CD4-positive, alpha-beta T cell treated with Interleukin-10 for 1 hour (primary cell): Measurements from ENCODE around the gene CHN2.

ENCODE experiments used
- DNase-seq: peaks from one replicate; pipeline ENCODE4 v3.0.0-alpha.2; 2020

Gene CHN2

GRCh38 chr7:29288181-29289091 is 93.9 kb downstream of the CHN2 start:
- no peak for DNase-seq

GRCh38 chr7:29289156-29290021 is 94.8 kb downstream of the CHN2 start:
- DNase-seq = no peak

GRCh38 chr7:29290829-29291228 is 96.3 kb downstream of the CHN2 start:
- DNase-seq = no peak

- no peak for DNase-seq
Observed at GRCh38 chr7:29291723-29292618, 97.4 kb downstream of the CHN2 start.

GRCh38 chr7:29292886-29293658 is 98.5 kb downstream of the CHN2 start:
- DNase-seq = no peak

DNA sequence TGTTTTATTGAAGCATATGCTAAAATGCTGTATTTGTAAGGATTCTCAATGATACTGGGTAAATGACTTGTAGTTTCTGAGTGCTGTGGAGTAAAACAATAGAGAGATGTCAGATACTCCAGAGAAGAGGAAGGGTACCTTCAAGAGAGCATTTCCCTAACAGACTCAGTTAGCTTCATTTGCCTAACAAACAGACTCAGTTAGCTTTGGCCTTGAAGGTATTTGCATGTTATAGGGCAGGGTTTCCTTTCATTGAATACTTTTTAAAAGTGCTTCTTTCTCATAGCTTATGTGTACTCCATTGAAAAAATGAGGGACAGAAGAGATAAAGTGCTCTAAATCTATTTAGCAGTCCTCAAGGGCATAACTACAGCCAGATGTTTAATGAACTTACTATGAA is 101.8 kb downstream of the CHN2 start:
- DNase-seq = no peak

- no peak for DNase-seq
Observed at GRCh38 chr7:29297194-29297890, 102.8 kb downstream of the CHN2 start.

DNA sequence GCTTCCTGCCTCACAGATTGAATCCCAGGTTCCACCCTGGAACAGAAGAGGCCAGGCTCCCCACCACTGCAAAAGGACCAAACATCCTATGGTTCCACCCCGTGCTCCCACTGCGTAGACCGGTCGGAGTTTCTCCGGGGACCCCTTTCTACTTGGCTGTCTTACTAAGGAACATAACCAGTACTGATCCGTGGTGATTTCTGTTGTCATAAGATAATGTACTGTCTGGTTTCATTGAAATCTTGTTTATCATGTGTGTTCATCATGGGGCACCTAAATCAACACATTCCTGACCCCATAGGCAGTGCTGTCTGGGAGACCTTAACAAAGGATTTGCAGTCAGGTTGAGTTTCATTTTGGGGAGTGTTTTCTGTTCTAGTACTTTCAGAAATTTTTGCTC is 104.5 kb downstream of the CHN2 start:
- no peak for DNase-seq

- no peak for DNase-seq
Observed at GRCh38 chr7:29300026-29300480, 105.5 kb downstream of the CHN2 start.

GRCh38 chr7:29300649-29301048 is 106.1 kb downstream of the CHN2 start:
- no peak for DNase-seq

DNA sequence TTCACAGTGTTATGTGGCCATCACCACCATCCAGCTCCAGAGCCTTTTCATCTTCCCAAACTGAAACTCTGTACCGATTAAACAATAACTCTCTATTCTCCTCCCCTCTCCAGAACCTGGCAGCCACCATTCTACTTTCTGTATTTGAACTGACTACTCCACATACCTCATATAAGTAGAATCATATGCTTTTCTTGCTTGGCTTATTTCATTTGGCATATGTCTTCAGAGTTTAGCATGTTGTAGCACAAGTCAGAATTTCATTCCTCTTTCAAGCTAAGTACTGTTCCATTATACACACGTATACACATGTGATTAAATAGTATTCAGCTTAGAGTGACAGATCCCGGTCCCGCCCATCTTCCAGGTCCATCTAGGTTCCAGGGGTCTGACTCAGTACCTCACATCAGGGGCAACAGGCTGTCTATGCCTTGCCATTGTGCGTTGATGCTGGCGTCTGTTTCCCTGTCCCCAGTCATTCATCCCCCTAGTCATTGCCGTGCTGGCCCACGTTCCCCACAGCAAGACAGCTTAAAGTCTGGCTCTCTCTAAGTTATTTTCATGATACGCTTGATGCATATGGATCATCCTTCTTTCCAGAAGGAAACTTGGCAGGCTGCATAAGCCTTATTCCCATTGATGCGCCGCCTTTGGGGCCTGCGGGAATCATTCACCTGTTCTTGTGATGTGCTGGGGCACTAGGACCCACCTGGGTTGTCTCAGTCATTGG is 108.3 kb downstream of the CHN2 start:
- DNase-seq = no peak

DNA sequence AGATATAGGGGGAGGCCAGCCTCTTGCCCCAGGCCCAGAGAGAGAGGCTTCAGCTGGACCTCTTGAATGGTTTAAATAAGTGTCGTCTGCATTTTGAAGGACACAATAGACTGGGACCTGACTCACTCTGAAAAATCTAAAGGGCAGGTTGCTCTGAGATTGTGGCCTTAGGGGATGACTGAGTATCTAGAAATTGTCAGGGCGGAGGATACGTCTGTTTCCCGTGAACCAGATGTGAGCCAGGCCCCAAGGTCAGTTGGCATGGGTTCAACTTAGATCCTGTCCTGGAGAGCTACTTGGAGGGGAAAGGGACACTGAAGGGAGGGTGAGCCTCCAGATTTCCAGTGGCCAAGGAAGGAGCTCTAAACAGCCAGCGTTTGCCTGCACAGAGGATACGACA is 110.2 kb downstream of the CHN2 start:
- no peak for DNase-seq

DNA sequence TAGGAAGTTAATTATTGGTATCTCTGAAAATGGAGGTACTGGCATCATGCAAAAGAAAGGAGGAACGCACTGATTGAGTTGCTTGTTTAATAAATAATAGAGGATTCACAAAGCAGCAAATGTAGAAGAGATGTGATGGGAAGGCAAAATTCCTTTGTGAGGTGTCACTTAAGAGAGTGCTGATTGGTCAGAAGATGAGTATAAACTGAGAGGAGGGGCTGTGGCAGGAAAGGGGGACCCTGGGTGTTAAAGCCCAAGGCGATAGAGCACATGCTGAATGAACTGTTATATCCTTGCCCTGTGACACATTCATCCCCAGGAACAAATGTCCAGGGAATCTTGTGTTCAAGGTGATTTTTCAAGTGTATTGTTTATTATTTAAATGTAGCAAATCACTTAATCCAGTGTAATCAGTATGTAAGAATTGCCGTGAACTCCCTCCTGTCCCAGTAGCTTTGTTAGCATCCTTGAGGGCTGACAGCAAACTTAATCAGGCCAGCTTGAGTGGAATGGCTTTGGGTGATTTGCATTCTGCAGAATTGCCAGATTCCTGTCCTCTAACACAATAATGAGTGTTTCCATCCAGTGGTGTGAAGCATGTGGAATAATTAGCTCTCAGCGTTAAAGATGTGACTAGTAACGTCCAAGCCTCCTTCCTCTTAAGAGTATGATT is 111.9 kb downstream of the CHN2 start:
- DNase-seq = no peak

DNA sequence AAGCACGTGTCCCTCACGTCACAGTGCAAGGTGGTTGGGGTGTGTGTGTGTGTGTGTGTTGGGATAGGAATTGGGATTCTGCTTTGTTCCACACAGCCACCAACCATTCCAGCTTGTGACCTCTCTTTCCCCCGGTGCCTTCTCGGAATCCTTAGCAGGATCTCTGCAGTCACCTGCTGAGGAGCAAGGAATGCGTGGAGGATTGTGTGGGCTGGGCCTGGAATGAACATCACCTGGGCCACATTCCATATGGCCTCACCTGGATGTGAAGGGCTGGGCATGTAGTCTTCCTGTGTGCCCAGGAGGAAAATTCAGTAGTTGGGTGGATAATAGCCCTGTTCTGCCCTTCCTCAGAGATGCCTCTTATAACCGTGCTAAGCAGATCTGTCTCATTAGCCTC is 113.8 kb downstream of the CHN2 start:
- DNase-seq = no peak

DNA sequence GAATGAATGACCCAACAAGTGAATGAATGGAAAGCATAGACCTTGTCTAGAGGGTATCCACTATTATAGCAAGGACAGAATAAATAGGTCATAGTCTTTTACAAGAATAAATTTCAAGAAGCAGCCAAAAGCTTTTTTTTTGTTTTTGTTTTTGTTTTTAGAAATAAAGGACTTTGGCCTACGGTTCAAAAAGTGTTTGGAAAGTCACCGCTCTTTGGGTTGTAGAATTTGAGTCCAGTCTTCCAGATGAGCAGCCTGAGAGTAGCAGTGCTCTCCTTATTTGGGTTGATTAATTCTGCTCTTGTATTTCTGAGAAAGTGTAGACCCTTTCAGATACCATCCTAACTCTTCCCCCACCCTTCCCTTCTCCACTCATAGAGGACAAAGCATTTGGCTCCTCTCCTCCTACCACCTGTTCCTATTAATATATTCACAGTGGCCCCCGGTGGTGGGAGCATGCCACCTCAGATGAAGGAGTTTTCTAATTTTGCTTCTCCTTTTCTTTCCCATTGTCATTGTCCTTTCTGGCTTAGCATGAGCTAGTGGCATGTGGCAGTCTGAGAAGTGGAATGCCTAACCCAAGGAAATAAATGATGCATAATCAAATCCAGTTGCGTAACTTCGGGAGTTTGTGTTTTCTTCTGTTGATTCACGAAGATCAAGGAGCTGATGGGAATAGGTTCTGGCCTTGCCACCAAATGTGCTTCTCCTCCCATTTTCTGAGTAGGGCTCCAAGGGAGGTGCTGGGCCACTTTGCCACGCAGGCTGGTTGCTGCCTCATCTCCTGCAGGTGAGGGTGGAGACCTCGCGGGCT is 114.7 kb downstream of the CHN2 start:
- DNase-seq = no peak

DNA sequence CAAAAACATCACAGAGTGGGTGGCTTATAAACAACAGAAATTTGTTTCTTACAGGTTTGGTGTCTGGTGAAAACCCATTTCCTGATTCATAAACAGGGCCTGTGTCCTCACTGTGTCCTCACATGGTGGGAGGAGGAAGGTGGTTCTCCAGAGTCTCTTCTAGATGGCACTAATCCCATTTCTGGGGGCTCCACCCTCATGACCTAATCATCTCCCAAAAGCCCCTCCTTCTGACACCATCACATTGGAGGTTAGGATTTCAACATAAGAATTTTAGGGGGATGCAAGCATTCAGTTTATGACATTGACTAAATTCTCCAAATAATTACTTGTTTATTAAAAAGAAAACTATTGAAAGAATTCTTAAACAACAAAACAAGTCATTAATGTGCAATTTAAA is 116.0 kb downstream of the CHN2 start:
- DNase-seq = no peak

- no peak for DNase-seq
Observed at GRCh38 chr7:29311314-29311713, 116.7 kb downstream of the CHN2 start.

- no peak for DNase-seq
Observed at GRCh38 chr7:29314148-29314547, 119.6 kb downstream of the CHN2 start.
